ENCODE results near the gene CNDP2.
"Not testable (repeated sequence)": the region's sequence is repeated elsewhere in the genome, so short reads cannot be mapped to it uniquely, and the experiment has no call there.

CNDP2 gene

DNA sequence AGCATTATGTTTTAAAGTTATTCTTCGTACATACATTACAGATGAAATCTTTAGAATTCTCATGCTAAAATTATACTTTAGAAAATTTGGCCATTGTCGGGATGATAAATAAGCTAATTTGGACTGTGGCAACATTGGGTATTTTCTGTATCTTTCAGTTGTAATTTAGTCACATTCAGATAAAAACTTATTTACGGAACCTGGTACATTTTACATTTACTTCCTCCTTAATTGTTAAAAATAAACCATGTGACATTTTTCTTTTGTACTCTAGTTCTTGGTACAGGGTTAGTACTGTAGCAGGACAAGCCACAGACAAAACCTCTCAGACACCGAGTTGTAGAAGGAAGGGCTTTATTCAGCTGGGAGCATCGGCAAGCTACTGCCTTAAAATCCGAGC, 4.2 kb downstream of the CNDP2 start:
- no peak for DNase-seq (ENCODE audit: low read depth)

DNA sequence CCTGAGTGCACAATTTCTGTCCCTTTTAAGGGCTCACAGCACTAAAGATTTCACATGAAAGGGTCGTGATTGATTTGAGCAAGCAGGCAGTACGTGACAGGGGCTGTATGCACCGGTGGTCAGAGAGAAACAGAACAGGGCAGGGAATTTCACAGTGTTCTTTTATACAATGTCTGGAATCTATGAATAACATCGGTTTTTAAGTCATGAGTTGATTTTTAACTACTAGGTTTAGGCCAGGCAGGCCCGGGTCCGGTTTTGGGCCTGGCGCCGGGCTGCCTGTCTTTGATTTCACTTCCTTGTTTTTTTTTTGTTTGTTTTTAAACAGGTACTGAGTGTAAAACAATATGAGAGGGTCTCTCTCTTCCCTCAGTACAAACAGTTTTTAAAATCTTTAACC, 4.6 kb downstream of the CNDP2 start:
- DNase-seq (ENCODE audit: low read depth): not testable (repeated sequence)

DNA sequence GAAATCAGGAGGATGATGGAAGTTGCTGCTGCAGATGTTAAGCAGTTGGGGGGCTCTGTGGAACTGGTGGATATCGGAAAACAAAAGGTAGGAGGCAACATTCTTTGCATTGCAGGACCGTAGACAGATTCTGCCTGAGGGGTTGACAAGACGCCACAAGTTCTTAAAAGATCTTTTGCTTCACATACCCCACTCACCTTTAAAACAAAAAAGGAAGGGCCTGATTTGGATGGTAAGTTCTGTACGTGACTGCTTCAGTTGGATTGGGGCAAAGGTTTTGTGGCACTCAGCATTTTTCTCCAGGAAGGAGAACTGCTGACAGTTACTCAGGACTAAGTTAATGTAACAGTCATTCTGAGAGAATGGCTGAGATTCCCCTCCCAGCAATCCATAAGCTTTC, 5.2 kb downstream of the CNDP2 start:
- DNase-seq (ENCODE audit: low read depth): no peak

- no peak for DNase-seq (ENCODE audit: low read depth)
Observed at GRCh38 chr18:74503137-74503536, 7.0 kb downstream of the CNDP2 start.

DNA sequence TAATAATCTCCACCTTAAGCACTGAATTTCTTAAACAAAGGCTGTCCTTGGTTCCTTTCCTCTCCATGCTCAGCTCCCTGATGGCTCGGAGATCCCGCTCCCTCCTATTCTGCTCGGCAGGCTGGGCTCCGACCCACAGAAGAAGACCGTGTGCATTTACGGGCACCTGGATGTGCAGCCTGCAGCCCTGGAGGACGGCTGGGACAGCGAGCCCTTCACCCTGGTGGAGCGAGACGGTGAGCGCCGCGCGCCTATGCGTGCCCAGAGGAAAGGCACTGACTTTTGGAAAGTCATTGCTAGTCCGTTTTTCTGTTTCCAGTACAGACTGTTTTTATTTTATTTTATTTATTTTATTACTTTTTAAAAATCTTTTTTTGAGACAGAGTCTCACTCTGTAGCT, 9.6 kb downstream of the CNDP2 start:
- DNase-seq (ENCODE audit: low read depth): no peak

- DNase-seq (ENCODE audit: low read depth): peak; percentile 56
Observed at GRCh38 chr18:74506448-74507084, 10.4 kb downstream of the CNDP2 start.

DNA sequence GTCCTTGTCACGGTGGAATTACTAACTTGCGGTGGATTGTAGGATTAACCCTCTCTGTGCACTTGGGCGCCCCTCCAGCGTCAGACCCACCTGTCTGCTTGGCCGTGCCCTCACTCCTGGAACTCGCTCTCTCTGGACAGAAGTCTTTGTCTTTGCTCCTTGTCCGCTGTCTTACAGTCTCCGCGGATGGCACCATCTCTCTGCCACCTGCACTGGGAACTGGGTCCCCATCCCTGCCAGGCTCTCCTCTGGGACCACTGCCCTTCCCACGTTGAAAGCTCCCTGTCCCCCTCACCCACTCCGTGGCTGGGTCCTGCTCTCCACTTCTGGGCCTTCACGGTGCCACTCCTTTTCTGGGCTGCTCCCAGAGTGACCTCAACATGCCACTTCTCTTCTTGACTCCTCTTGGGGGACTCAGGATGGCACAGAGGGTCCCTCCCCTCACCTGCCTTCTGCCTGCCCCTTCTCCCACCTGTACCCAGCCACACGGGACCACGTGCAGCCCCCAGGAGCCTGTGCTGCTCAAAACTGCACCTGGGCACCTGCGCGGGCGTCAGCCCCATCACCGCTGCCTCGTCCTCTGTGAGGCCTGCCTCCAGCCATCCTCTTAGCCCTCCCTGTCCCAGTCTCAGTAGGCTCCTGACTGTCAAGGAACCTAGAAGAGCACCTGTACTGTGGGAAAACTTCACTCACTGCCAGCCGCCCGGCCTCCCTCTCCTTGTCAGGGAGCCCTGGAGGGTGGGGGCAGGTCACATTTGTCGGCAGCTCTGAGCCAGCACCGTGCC, 11.1 kb downstream of the CNDP2 start:
- DNase-seq (ENCODE audit: low read depth): no peak

DNA sequence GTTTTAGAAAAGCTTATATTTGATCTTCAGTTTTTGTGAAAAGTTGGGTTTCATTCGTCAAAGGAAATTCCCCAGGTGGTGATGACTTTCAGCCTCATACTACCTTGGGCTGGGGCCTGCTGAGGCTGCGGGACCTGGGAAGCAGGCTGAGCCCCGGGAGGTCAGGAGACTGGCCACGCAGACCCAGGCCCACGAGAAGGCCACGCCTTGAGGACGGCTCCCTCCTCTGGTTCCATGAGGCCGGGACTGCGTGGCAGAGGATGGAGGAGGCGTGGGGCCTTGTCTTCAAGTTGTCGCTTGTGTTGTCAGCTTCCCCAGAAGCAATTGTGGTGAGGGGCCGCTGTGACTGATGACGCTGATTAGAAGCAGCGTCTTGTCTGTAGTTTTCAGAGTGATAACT, 11.8 kb downstream of the CNDP2 start:
- DNase-seq (ENCODE audit: low read depth): no peak

DNA sequence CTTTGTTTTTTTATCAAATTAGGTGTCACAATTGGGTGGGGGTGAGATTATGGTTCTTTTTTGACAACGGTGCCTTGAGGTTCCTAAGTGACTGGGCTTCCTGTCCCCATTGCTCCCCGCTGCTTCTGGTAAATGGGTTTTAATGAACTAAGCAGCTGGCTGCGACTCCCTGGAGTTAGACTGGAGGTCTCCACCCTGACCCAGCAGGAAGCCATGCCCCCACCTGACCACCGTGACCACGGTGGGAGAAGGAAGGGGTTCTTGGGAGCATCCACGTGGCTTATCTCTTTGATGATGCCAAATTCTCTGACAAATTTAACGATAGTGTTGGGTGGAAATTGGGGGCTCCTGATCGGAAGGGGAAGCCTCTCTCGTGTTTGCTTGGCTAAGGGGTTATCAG, 12.2 kb downstream of the CNDP2 start:
- DNase-seq (ENCODE audit: low read depth): no peak

- no peak for DNase-seq (ENCODE audit: low read depth)
Observed at GRCh38 chr18:74508821-74509225, 12.7 kb downstream of the CNDP2 start.

DNA sequence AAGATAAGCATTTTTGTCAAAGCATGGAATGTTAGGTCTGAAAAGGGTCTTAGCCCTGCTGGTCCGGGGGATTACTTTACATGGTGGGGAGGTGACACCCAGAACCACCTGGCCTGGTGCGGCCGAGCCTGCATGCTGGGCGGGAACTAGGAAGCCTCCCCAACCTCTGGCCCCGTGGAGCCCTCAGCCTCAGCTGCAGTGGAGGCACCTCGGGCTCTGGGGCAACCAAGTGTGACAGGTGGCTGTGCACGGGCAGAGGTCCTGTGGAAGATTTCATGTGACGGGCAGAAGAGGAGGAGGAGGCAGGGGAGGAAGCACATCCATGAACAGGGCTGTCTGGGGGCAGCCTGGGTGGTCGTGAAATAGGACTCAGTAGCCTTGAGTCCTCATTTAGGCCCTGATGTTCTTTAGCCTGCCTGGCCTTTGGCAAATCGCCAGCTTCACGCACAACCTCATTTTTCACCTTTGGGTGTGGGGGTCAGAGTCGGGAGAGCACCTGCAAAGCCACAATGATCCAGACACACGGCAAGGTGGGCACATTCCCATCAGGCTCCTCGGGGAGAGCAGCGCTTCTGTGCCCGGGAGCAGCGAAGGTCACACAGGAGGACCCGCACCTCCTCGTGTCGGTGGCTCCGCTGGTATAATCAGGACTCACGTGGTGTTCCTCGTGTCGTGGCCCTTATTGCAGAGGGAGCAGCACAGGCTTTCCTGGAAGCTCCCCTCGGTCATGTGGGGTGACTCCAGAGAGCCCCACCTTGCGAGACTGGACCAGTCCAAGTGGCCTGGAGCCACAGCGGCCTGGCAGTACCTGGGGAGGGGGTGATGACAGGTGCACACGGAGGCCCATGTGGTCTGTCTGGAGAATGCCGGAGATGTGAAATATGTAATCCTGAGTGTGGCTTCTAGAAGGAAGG, 13.9 kb downstream of the CNDP2 start:
- DNase-seq (ENCODE audit: low read depth): no peak

- no peak for DNase-seq (ENCODE audit: low read depth)
Observed at GRCh38 chr18:74510770-74511095, 14.6 kb downstream of the CNDP2 start.

DNA sequence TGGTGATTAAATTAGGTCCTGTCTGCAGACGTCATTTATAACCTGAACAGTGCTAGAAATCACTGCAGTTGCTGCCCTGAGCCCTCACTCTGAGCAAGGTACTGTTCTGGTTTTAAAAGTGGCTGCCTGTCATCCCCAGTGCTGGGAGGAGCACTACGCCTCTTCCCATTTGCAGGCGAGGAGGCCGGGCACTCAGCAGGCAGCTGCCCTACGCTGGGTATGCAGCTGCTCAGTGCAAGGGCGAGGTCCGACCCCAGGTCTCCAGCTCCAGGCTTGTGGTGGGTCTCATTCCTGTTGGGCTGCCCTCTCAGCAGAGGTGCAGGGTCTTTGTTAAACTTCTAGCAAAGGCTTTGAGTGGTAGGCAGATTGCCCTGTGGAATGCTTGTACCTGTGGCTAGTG, 15.7 kb downstream of the CNDP2 start:
- DNase-seq (ENCODE audit: low read depth): no peak

- DNase-seq (ENCODE audit: low read depth): no peak
Observed at GRCh38 chr18:74512321-74513053, 16.3 kb downstream of the CNDP2 start.

GRCh38 chr18:74513149-74513882, 17.2 kb downstream of the CNDP2 start:
- DNase-seq (ENCODE audit: low read depth): no peak

- no peak for DNase-seq (ENCODE audit: low read depth)
Observed at GRCh38 chr18:74513883-74514205, 17.7 kb downstream of the CNDP2 start.

DNA sequence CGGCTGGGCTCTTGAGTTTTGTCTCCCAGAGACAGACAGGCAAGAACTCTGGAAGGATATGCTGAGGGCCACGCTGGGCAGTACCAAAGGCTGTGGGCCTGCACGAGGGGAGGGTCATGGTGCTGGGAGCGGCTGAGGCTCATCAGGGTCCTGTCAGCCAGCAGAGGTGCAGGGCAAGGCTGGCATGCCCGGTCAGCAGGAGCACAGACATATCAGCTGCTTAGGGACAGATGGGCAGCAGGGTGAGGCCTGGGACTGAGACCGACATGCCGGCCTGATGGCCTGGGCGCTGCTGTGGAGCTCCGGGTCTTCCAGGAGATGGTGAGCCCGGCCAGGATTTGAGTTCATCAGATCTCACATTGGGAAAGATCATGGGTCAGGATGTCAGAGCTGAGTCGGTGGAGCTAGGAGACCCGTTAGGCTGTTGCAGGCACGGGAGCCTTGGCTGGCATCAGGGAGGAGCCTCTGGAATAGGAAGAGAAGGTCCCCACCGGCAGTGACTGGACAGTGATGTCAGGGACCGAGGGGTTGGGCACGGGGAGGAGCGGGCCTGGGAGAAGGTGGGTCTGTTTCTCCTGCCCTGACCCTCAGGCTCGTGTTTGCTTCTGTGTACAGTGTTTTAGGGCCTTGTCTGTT, 18.8 kb downstream of the CNDP2 start:
- DNase-seq (ENCODE audit: low read depth): no peak

GRCh38 chr18:74515620-74516231, 19.6 kb downstream of the CNDP2 start:
- DNase-seq (ENCODE audit: low read depth): no peak

- DNase-seq (ENCODE audit: low read depth): no peak
Observed at GRCh38 chr18:74516271-74517235, 20.4 kb downstream of the CNDP2 start.

GRCh38 chr18:74517236-74517630, 21.1 kb downstream of the CNDP2 start:
- no peak for DNase-seq (ENCODE audit: low read depth)

All from fibroblast of the conjunctiva (primary cell).